Measurements from ENCODE around the gene POU2F2. TPM values are rescaled to one million over a fixed set of nuclear protein-coding genes. Genes with fewer than 3 reads are reported as not detected.

POU2F2 gene
- total and polyA plus RNA-seq, 9 donors = 0.52 to 4.3 (median 1.2) TPM; not detected in 1

DNA sequence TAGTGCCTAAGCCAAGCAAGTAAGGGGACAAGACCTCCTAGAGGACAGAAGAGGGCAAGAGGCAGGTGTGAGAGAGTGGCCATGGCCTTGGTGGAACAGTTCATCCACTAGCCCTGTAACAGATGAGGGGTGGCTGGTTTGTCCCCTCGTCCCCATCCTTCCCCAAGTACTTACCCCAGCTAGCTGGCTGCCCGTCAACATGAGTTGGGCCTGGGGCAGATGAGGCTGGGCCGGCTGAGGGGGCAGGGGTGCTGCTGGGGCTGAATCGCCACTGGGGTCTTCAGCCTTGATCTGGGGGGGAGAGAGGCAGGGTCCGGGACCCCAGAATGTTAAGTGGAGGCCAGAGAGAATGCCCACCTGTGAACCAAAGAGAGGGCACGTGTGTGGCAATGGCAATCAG lies 15.2 kb downstream of the POU2F2 start:
- no peak for DNase-seq
- 85 to 88% (median 85%) methylated on average over 6 of the region's 6 CpGs for WGBS, 3 donors
- Histone ChIP-seq H3K27ac (no peak overlapping the region), H3K27me3 (no peaks in the 10 kb centered on the region), H3K4me1 (ENCODE audit: insufficient read depth) (no peaks in the 10 kb centered on the region), H3K4me3 (no peak overlapping the region), H3K9me3 (no peaks in the 10 kb centered on the region), H3K36me3 (no peaks in the 10 kb centered on the region)
- intact Hi-C loops (cut with DNase I) = no loop called here
- TF ChIP-seq POLR2A (IDR thresholded peaks at IDR 0.05) = no peak
- no peak for TF ChIP-seq EP300 (IDR thresholded peaks at IDR 0.05)
- TF ChIP-seq, protein P1, sequence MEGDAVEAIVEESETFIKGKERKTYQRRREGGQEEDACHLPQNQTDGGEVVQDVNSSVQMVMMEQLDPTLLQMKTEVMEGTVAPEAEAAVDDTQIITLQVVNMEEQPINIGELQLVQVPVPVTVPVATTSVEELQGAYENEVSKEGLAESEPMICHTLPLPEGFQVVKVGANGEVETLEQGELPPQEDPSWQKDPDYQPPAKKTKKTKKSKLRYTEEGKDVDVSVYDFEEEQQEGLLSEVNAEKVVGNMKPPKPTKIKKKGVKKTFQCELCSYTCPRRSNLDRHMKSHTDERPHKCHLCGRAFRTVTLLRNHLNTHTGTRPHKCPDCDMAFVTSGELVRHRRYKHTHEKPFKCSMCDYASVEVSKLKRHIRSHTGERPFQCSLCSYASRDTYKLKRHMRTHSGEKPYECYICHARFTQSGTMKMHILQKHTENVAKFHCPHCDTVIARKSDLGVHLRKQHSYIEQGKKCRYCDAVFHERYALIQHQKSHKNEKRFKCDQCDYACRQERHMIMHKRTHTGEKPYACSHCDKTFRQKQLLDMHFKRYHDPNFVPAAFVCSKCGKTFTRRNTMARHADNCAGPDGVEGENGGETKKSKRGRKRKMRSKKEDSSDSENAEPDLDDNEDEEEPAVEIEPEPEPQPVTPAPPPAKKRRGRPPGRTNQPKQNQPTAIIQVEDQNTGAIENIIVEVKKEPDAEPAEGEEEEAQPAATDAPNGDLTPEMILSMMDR (IDR thresholded peaks at IDR 0.05) = no peak

DNA sequence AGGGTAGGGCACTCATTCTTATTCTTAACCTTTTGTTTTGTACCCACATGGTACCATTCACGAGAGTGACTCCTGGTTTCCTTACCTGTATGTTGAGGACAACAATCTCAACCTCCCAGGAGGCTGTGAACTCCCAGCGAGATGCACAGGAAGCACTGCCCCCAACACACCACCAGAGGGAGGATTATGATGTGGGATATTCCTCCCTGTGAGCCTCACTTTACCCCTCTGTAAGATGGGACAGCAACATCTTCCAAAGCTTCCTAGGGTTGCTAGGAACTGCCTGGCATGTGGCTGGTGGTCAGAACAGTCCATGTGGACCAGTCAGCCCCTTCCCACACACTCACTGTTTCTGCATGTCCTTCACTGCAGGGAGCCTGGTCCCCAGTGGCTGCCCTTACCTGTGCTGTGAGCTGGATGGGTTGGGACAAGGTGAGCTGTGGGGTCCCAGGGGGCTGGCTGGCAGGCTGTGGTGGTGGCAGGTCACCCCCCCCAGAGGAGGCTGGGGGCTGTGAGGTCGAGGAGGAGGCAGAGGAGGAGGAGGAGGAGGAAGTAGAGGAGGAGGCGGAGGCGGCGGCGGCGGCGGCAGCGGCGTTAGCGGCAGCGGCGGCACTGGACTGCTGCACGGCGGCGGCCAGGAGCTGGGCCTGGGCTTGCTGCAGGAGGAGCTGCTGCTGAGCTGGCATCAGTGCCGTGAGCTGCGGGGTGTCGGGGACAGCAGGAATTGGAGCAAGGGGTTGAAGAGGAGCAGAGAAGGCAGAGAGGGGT lies 15.8 kb downstream of the POU2F2 start:
- intact Hi-C loops (cut with DNase I) = no loop called here
- DNase-seq = no peak
- Histone ChIP-seq H3K4me3 (no peak overlapping the region), H3K9me3 (no peaks in the 10 kb centered on the region), H3K4me1 (ENCODE audit: insufficient read depth) (no peaks in the 10 kb centered on the region), H3K27me3 (no peaks in the 10 kb centered on the region), H3K27ac (no peak overlapping the region), H3K36me3 (no peaks in the 10 kb centered on the region)
- WGBS, 3 donors = 85 to 90% (median 90%) methylated on average over 20 of the region's 20 CpGs
- TF ChIP-seq, protein P1 (IDR thresholded peaks at IDR 0.05) = no peak
- TF ChIP-seq EP300 (IDR thresholded peaks at IDR 0.05) (no peak), POLR2A (IDR thresholded peaks at IDR 0.05) (no peak)

DNA sequence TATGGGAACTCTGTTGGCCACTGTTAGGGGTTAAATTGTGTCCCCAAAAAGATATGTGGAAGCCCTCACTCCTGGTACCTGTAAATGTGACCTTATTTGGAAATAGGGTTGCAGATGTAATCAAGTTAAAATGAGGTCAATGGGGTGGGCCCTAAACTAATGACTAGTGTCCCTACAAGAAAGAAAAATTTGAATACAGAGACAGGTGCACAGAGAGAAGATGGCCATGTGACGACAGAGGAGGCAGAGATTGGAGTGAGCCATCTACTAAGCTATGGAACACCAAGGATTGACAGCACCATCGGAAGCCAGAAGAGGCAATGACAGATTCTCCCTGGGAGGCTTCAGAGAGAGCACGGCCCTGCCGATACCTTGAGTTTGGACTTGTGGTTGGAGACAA lies 16.5 kb downstream of the POU2F2 start:
- no peaks in the 10 kb centered on the region for H3K9me3 ChIP-seq
- H3K27ac ChIP-seq = no peak overlapping the region
- H3K27me3 ChIP-seq = no peaks in the 10 kb centered on the region
- TF ChIP-seq EP300 (IDR thresholded peaks at IDR 0.05) (no peak), POLR2A (IDR thresholded peaks at IDR 0.05) (no peak)
- TF ChIP-seq, protein P1 (IDR thresholded peaks at IDR 0.05) = no peak
- intact Hi-C loops (cut with DNase I) = no loop called here
- WGBS, 3 donors = 80 to 86% (median 86%) methylated on average over 4 of the region's 4 CpGs
- DNase-seq = no peak
- H3K4me1 ChIP-seq (ENCODE audit: insufficient read depth) = no peaks in the 10 kb centered on the region
- H3K4me3 ChIP-seq = no peak overlapping the region
- no peaks in the 10 kb centered on the region for H3K36me3 ChIP-seq

DNA sequence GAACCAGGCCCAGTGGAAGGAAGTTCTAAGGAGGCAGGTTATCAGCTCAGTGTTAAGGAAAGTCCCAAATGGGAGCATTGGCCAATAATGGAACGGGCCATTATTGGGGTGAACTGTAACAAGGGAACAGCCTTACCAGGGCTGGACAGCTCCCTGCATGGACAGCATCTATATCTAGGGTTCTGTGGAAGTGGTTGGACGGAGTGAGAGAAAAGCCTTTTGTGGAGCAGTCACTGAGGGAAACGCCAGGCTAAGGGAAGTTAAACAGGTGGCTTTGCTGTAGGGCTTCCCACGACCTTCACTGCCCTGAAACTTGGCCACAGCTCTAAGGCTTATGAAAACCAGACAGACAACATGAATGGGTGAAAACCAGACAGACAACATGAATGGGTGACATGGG lies 17.0 kb downstream of the POU2F2 start:
- Histone ChIP-seq H3K27ac (no peak overlapping the region), H3K9me3 (no peaks in the 10 kb centered on the region), H3K4me3 (no peak overlapping the region), H3K36me3 (no peaks in the 10 kb centered on the region), H3K27me3 (no peaks in the 10 kb centered on the region), H3K4me1 (ENCODE audit: insufficient read depth) (no peaks in the 10 kb centered on the region)
- DNase-seq = no peak
- 15 to 24% (median 16%) methylated on average over 4 of the region's 4 CpGs for WGBS, 3 donors
- intact Hi-C loops (cut with DNase I) = no loop called here
- TF ChIP-seq, protein P1 (IDR thresholded peaks at IDR 0.05) = no peak
- TF ChIP-seq POLR2A (IDR thresholded peaks at IDR 0.05) (no peak), EP300 (IDR thresholded peaks at IDR 0.05) (no peak)
